ENCODE data around the gene RPUSD1. TPM values are rescaled to one million over a fixed set of nuclear protein-coding genes. Genes with fewer than 3 reads are reported as not detected.

The RPUSD1 gene
- polyA plus RNA-seq, 1 donor (not counting 4 experiments of a cell fraction or from before 2014, with no cell fraction given) = 11.9 TPM

GRCh38 chr16:736936-737481 lies 51.2 kb downstream of the RPUSD1 start:
- Histone ChIP-seq H3K27ac (ENCODE audit: control insufficient read depth, insufficient read depth, low read length) (no peak overlapping the region), H3K9me3 (ENCODE audit: control insufficient read depth, low read depth, low read length) (no peaks in the 10 kb centered on the region), H3K36me3 (ENCODE audit: control insufficient read depth in 2 of 2, extremely low read depth in 1 of 2, insufficient read depth in 2 of 2, low read length in 2 of 2) (peaks cover 25 to 30% of the 10 kb centered on the region in 2 experiments), H3K9ac (ENCODE audit: control insufficient read depth, extremely low read depth, insufficient read depth, low read length) (no peak overlapping the region), H3K27me3 (ENCODE audit: control insufficient read depth, extremely low read depth, insufficient read depth, low read length) (no peaks in the 10 kb centered on the region), H3K9me1 (ENCODE audit: control insufficient read depth, extremely low read depth, insufficient read depth, low read length) (no peaks in the 10 kb centered on the region), H2AFZ (ENCODE audit: control insufficient read depth, low read length) (no peak overlapping the region), H4K20me1 (ENCODE audit: control insufficient read depth, extremely low read depth, insufficient read depth, low read length) (no peaks in the 10 kb centered on the region), H3K4me2 (ENCODE audit: control insufficient read depth, extremely low read depth, insufficient read depth, low read depth, low read length) (no peak overlapping the region), H3K4me3 (ENCODE audit: control insufficient read depth in 2 of 3, extremely low read depth in 1 of 3, insufficient read depth in 2 of 3, low read depth in 1 of 3, low read length in 3 of 3) (no peak overlapping the region), H3K79me2 (ENCODE audit: control insufficient read depth, insufficient read depth, low read length) (peaks cover 12% of the 10 kb centered on the region), H3K4me1 (ENCODE audit: control insufficient read depth, extremely low read depth, insufficient read depth, low read length) (peaks cover 17% of the 10 kb centered on the region)
- dilution Hi-C loops (cut with MboI; ENCODE audit: extremely low pct_ligation_motif_present, low sequenced_read_pairs) = no loop called here
- DNase-seq (ENCODE audit: low read depth, low spot score) = no peak
- FAIRE-seq = no peak
- TF ChIP-seq EZH2 (IDR thresholded peaks at IDR 0.05; ENCODE audit: low read length) (no peak), CTCF (optimal IDR thresholded peaks at IDR 0.05 in 1 of 3, IDR thresholded peaks at IDR 0.05 in 1 of 3, conservative IDR thresholded peaks at IDR 0.05 in 1 of 3; ENCODE audit: extremely low read depth in 1 of 3, insufficient read depth in 2 of 3, low read length in 3 of 3) (no peak)

GRCh38 chr16:735982-736453 lies 52.2 kb downstream of the RPUSD1 start:
- Histone ChIP-seq H3K9ac (ENCODE audit: control insufficient read depth, extremely low read depth, insufficient read depth, low read length) (no peak overlapping the region), H3K79me2 (ENCODE audit: control insufficient read depth, insufficient read depth, low read length) (peaks cover 12% of the 10 kb centered on the region), H3K4me1 (ENCODE audit: control insufficient read depth, extremely low read depth, insufficient read depth, low read length) (peaks cover 14% of the 10 kb centered on the region), H3K27ac (ENCODE audit: control insufficient read depth, insufficient read depth, low read length) (no peak overlapping the region), H3K9me3 (ENCODE audit: control insufficient read depth, low read depth, low read length) (no peaks in the 10 kb centered on the region), H2AFZ (ENCODE audit: control insufficient read depth, low read length) (no peak overlapping the region), H3K27me3 (ENCODE audit: control insufficient read depth, extremely low read depth, insufficient read depth, low read length) (no peaks in the 10 kb centered on the region), H3K9me1 (ENCODE audit: control insufficient read depth, extremely low read depth, insufficient read depth, low read length) (no peaks in the 10 kb centered on the region), H3K4me3 (ENCODE audit: control insufficient read depth in 2 of 3, extremely low read depth in 1 of 3, insufficient read depth in 2 of 3, low read depth in 1 of 3, low read length in 3 of 3) (no peak overlapping the region), H3K36me3 (ENCODE audit: control insufficient read depth in 2 of 2, extremely low read depth in 1 of 2, insufficient read depth in 2 of 2, low read length in 2 of 2) (peaks cover 25 to 30% of the 10 kb centered on the region in 2 experiments), H4K20me1 (ENCODE audit: control insufficient read depth, extremely low read depth, insufficient read depth, low read length) (no peaks in the 10 kb centered on the region), H3K4me2 (ENCODE audit: control insufficient read depth, extremely low read depth, insufficient read depth, low read depth, low read length) (no peak overlapping the region)
- FAIRE-seq (no peak), DNase-seq (ENCODE audit: low read depth, low spot score) (no peak)
- dilution Hi-C loops (cut with MboI; ENCODE audit: extremely low pct_ligation_motif_present, low sequenced_read_pairs) = no loop called here
- TF ChIP-seq CTCF (optimal IDR thresholded peaks at IDR 0.05 in 1 of 3, IDR thresholded peaks at IDR 0.05 in 1 of 3, conservative IDR thresholded peaks at IDR 0.05 in 1 of 3; ENCODE audit: extremely low read depth in 1 of 3, insufficient read depth in 2 of 3, low read length in 3 of 3) (no peak), EZH2 (IDR thresholded peaks at IDR 0.05; ENCODE audit: low read length) (no peak)

Measured in keratinocyte (primary cell).